ENCODE results near the gene RCAN2.

DNA sequence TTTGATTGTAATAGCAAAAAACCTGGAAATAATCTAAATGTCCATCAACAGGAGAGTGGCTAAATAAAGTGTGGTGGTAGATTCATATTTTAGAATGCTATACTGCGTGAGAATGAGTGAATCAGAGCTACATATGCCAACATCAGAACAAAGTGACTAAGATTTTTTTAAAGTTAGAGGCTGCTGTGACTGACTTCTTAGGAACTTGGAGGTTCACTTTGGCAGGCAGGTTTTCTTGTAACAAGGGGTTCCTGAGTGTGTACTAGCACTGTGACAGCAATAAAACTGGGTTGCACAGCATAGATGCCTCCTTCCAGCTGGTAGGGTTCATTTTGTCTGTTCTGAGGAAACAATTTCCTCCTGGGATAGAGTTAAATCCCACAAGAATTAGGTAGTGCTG, 245.2 kb downstream of the RCAN2 start:
- no peak for TF ChIP-seq POLR2AphosphoS5 (IDR thresholded peaks at IDR 0.05; ENCODE audit: low read depth, low read length)
- TF ChIP-seq POLR2A (IDR thresholded peaks at IDR 0.05; ENCODE audit: low read depth, low read length), result no peak
- no peak for TF ChIP-seq TAF1 (IDR thresholded peaks at IDR 0.05; ENCODE audit: low read depth, low read length)

Measured in GM12891 (cell line).